GM19238 (cell line): ENCODE results near the gene HSF2.

Source experiments
- DNase-seq: peaks from one replicate; pipeline ENCODE4 v3.0.0; 2011; ENCODE audit warnings: low spot score; ENCODE audit not compliant: insufficient read length

The HSF2 gene

DNA sequence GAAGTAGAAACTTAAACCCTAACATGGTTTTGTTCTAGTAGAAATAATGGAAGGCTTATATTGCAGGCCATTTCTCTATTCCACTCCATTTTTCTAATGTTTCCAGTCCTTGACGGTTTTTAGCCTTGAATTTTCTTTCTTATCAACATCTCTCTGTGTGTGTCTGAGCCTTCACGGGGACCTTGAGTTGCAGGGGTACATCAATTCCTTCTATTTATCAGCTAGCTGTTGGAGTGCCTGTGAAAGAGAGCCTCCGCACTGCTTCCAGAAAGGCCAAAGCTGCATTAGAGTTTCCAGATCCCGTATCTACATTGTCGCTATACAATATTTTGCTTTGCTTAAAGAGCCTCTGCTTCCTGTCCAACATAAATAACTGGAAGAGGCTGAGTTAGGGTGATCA, 5.4 kb upstream of the HSF2 start:
- no peak for DNase-seq

DNA sequence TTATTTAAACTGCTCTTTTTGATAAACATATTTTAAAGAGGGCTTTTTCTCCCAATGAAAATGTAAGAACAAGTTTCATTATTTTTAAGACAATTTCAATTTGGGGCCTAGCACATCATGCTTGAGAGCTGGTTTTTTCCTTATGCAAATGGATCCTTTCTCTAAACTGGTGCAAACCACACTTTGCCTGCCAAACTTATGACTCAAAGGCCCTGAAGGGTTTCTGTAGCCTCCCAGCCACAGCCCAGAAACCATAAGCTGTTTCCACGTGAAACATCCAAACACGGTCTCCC, 451 bp upstream of the HSF2 start:
- DNase-seq, result no peak

DNA sequence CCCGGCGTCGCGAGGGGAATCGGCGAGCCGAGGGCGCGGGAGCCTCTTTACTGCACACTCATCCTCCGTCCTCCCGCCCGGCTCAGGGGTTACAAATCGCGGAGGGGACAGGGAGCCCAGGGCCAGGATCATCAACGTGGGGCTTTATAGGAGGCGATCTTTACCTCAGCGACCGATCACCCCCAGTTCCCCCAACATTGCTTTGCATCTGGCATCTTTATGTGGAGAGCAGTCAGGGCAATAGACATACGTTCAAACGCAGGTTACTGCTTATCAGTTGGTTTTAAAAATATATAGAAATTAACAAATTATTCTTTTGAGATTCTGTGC, 634 bp downstream of the HSF2 start:
- DNase-seq, result no peak

DNA sequence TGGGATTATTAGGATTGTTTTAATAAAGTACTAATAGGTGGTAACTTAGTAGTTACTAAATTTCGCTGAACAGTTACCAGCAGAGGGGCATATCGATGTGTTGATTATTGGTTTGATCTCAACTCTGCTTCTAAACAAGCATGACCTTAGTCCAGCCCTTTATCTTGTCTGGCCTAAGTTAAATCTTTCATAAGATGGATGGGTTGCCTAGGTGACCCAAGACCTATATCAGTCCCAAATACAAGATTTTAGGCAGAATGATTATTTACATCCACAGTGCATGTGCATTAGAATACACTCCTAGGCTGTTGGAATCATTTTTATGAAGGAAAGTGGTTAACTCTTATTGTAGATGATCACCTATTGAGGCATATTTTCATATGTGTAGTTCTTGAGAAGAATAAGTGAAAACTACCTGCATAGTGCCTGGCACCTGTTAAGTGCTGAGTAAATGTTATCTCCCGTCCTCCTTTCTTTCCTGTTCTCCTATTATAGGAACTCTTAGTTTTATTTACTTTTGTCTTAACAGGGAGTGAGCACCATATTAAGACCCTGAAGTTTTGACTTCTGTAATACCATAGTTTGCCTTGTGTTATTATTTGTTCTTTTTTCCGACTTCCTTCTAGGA, 1.1 kb downstream of the HSF2 start:
- DNase-seq, result no peak

DNA sequence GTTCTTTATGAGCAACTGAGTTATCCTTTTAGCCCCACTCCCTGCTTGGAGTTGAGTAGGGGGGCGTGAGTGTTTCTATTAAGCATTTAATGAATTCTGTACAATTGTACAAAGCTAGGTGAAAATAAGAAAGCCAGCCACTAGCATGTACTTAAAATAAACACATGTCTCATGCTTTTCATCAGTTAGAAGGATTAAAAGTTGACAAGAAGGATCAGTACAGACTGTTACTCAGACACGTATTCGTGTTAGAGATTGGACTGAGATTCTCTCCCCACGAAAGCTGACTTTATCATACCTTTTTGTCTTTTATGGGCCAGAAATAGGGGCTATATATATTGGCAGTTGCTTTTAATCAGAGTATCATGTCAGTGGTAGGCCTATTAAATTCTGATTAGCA, 1.7 kb downstream of the HSF2 start:
- no peak for DNase-seq

DNA sequence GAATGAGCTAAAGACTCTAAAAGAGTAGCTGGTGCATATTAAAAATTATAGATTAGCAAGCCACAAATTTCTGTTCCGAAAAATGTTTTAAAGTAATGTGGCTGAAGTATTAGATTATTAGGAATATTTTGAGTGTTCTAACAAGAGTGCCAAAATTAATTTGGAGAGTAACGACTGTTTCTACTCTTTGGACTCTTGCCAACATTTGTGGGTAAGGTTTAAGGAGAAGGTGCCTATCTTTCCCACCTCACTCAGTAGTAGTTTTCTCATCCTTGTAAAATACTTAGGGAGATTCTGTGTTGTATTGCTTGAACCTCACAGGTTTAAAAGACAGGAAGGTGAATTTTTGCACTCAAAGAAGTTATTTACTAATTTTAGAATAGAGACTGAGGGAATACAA, 5.0 kb downstream of the HSF2 start:
- DNase-seq, result no peak

DNA sequence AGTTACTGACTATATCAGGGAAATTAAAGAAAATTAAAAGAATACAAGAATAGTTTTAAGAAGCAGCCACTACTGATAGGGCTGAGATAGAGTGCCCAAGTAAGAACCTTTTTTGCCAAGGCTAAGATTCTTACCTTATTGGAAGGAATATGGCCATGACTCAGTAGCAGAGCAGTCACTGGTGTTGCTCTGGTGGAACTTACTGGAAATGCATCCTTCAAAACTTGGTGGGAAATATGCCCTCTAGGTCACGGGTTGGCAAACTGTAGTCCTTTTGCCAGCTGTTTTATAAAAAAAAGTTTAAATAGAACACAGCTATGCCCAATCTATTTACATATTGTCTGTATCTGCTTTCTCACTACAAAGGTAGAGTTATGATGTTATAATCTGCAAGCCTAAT, 6.0 kb downstream of the HSF2 start:
- no peak for DNase-seq

DNA sequence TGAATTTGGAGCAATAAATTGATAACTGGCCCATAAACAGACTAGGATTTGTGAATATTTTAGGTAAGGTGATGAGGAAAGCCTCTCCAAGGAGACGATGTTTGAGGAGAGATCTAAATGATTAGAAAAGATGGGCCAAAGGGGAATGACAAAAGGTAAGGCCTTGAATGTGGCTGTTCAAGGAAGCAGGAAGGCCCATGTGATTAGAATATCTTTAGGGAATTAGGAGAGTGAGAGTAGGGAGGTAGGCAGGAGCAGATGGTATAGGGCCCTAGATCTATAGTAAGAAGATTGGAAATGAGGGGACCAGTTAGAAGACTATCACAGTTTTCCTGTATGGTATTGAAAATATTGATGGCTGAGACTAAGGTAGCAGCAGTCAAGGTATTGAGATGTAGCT, 6.7 kb downstream of the HSF2 start:
- no peak for DNase-seq

DNA sequence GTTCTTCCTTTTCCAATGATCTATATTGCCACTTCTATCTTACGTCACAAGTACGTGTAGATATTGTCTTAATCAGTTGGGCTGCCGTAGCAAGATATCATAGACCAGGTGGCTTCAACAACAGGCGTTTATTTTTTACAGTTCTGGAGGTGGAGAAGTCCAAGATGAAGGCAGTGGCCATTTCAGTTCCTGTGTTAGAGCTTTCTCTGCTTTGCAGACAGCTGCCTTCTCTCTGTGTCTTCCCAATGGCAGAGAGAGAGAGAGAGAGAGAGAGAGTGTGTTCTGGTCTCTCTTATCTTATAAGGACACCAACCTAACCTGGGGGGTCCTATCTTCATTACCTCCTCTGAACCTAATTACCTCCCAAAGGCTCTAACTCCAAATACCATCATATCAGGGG, 8.3 kb downstream of the HSF2 start:
- DNase-seq, result no peak

DNA sequence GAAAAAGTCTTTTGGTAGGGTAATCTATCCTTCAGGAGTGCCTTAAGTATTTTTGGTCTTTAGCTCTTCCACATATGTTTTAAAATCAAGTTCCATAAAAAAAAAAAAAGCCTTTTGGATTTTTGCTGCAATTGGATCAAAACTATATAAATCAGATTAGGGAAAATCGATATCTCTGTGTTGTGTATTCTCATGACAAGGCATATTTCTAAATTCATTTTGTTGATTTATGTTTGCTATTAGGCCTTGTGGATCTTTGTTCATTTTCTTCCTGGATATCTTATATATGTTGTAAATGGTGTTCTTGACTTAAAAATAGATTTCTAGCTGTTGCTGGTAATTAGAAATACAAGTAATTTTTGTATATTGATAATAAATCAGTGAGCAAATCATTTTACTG, 8.8 kb downstream of the HSF2 start:
- DNase-seq, result no peak

DNA sequence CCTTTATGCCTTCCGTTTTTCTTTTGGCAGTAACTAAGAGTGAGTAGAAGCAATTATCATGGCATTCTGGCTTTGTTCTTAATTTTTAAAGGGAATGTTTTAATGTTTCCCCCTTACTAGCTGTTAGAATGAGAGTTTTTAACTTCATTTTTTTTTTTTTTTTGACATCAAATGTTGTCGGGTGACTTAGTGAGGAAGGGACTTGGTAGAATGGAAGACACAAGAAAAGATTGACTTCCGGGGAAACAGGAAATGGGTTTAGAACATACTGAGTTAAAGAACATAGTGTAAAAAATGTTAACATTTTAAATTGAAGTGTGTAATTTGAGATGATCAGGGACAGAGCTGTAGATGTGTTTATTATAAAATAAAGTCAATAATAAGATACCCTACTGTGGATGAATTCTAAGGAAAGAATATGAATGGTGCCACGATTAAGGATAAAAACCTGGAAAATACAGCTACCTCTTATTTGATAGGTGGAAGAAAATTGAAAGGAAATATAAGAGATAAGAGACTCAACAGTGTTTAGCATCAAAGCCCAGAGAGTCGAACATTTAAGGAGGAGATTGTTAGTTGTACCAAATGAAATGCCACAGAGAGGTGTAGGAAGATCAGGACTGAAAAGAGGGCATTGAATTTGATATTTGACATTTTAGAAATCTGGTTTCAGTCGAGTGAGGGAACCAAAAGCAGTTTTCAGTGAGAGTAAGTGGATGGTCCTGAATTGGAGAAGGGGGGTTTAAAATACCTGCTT, 9.4 kb downstream of the HSF2 start:
- no peak for DNase-seq

DNA sequence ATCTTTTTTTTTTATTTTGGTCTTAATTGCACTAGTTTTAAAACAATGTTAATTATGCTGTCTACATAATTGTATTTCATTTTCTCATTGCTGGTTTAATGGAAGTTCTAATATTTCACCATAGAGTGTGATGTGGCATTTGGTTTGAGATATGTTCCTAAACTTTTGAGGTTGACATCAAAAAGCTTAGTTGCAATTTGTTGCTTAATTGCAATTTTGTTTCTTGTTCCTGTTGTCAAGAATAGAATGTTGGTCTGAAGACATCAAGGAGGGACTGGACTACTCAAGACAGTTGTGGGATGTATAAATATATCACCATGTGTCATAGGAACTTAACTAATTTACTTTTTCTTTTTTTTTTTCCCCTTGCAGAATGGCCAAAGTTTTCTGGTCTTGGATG, 12.5 kb downstream of the HSF2 start:
- no peak for DNase-seq

DNA sequence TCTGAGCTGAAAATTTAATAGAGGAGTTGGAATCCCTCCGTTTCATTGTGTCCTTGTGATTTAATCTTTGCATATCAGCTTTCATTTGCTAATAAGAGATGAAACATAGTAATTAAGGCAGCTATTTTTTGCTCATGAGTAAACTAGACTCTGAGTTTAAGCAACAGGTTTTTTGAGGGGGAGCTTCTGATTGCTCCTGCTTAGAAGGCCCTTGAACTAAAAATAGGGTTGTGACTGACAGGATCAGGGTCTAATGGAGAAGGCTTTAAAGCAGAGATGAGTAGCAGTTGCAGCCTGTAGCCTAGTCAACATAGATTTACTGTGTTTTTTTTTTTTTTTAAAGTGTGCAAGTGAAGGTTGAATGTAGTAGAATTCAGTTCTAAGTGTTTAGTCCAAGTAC, 17.4 kb downstream of the HSF2 start:
- no peak for DNase-seq

DNA sequence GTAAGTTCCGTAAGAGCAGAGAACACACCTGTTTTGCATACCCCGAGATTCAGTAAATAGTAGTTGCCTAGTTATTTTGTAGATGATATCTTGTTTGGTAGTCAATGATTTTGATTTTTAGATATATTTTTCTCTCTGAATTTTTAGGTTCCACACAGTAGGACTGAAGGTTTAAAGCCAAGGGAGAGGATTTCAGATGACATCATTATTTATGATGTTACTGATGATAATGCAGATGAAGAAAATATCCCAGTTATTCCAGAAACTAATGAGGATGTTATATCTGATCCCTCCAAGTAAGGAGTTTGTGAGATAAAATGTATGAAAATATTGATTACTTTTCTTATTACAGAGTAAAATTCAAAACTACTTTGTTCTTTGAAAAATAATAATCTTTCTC, 22.6 kb downstream of the HSF2 start:
- DNase-seq, result no peak

DNA sequence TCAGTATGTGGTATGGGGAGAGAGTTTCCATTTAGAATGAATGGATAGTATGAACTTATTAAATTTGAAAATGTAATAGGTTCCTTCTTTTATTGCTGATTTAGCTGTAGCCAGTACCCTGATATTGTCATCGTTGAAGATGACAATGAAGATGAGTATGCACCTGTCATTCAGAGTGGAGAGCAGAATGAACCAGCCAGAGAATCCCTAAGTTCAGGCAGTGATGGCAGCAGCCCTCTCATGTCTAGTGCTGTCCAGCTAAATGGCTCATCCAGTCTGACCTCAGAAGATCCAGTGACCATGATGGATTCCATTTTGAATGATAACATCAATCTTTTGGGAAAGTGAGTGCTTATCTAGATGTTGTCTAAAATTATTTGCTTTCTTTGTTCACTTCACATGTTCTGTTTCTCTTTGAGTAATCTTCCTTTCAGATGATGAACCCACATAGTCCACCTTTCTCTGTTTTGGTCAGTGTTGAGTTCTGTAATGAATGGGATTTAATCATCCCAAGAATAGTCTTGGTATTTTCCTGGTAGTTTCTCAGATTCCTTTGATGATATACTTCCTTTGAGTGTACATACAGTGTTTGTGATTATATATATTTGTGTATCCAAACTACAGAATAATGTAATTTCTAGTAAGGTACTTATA, 23.3 kb downstream of the HSF2 start:
- DNase-seq, result no peak

DNA sequence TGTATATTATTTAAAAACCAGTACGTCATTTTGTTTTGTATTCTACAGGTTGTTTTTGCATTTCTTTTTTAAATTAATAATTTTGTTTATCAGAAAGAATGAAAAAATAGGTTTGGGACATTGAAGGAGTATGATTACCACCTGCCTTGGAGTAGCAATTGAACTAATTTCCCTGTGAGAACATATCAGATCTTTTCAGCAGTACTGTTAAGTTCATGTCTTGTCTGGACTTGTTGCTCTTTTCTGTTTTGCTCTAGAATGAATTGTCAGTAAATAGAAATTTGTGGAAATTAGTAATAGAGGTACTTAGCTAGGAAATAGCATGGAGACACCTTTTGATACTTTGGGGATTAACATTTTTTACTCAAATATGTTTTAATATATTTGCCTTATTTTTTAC, 24.3 kb downstream of the HSF2 start:
- no peak for DNase-seq

DNA sequence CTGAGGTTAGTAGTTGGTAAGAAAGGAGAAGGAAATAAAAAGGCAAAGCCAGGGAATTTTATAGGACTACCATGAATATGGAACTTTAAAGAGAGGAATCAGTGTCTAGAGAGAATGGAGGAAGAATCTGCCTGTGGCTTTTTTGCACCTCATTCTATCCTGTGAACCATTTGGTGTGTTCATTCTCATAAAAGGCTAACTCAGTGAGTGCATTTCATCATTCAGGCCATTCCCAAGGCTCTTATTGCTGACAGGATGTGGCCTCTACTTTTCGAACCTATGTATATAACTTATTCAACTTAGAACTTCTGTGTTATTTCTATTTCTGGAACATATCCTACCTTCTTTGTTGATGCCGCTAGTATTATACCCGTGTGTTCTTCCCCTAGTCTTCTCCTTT, 27.1 kb downstream of the HSF2 start:
- DNase-seq, result no peak

DNA sequence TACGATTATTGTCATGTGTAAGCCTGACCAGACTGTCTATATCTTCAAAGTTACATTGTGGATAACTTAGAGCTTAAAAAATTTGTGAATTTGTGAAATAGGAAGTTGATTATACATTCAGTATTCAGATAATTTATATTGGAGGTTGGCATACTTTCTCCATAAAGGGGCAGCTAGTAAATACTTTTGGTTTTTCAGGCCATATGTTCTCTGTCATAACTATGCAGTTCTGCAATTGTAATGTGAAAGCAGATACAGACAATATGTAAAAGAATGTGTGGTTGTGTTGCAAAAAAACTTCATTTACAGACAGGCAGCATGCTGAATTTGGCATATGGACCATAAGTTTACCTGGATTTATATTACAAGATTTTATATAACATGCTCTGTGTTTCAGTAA, 29.3 kb downstream of the HSF2 start:
- no peak for DNase-seq

DNA sequence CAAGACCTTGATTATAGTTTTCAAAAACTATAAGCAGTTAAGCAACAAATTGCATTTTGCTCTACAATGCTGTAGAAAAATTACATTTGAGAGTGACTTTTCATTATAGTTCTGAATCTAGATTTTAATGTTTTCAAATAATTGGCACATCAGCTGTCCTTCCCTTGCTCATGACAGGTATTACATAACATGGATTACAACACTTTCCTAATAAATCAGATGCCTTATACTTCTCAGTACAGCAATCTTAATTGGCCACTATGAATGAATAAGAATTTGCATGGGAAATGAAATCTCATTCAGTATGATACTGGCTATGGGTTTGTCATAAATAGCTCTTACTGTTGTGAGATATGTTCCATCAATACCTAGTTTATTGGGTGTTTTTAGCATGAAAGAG, 29.9 kb downstream of the HSF2 start:
- no peak for DNase-seq

DNA sequence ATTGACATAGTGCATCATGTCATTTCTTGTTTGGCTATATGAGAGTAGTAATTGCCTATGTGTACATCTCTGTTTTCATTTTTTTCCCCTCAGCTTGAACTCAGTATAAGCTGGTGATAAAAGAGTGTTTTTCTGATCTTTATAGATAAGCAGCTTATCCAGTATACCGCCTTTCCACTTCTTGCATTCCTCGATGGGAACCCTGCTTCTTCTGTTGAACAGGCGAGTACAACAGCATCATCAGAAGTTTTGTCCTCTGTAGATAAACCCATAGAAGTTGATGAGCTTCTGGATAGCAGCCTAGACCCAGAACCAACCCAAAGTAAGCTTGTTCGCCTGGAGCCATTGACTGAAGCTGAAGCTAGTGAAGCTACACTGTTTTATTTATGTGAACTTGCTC, 32.3 kb downstream of the HSF2 start:
- DNase-seq, result no peak

DNA sequence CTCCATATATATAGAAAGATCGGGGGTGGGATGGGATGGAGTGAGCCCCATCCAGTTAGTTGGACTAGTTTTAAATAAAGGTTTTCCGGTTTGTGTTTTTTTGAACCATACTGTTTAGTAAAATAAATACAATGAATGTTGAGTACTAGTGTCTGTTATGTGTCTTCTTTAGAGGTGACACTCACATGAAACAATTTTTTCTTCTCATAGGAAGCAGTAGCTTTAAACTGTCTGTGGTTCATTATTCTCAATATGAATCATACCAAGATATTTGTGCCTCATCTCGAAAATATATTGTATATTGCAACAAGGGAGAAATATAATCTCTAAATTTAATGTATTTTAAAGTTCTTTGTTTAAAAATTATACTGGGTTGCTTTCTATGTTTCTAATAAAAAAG, 33.4 kb downstream of the HSF2 start:
- no peak for DNase-seq

DNA sequence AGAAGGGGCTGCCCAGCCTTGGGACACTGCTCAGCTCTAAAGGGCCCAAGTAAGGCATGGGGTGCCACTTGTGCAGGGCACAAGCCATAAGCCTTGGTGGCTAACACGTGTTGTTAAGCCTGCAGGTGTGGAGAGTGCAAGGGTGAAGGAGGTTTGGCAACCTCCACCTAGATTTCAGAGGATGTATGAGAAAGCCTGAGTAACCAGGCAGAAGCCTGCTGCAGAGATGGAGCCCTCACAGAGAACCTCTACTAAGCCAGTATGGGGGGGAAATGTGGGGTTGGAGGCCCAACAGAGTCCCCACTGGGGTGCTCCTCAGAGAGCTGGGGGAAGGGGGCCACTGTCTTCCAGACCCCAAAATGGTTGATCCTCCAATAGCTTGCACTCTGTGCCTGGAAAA, 39.5 kb downstream of the HSF2 start:
- no peak for DNase-seq

DNA sequence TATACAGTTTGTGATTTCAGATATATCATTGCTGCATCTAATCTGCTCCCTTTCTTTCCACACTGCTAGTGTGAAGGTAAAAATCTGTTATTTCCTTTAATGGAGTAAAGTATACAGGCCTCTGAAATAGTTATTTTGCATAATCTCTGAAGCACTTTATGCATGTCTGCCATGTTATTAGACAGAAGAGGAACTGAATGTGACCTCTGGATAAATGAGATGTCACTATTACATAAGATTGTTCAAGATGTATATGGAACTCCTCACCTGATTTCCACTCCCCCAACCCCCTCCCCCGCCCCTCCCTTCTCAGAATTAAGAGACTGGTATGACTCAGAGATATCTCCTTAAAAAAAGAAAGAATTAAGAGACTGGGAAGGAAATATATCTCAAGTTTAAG, 45.8 kb downstream of the HSF2 start:
- no peak for DNase-seq
